Activated CD8-positive, alpha-beta memory T cell treated with anti-CD3 and anti-CD28 coated beads, Interleukin-2, amount 50 U/mL, for 1 hour (primary cell): Measurements from ENCODE around the gene IRGM.

ENCODE experiments used
- DNase-seq: peaks from one replicate; pipeline ENCODE4 v3.0.0-alpha.2; 2020; ENCODE audit errors: extremely low read depth

Gene IRGM

GRCh38 chr5:150895431-150896428 is 49.4 kb downstream of the IRGM start:
- no peak for DNase-seq
